Activated CD8-positive, alpha-beta memory T cell treated with anti-CD3 and anti-CD28 coated beads, Interleukin-2, amount 50 U/mL, for 24 hours (primary cell): ENCODE measurements around the gene BNC2.
"Not testable (repeated sequence)": the region's sequence is repeated elsewhere in the genome, so short reads cannot be mapped to it uniquely, and the experiment has no call there.

Experiments used
- DNase-seq: peaks from one replicate; pipeline ENCODE4 v3.0.0-alpha.2; 2020; ENCODE audit errors: extremely low read depth

The BNC2 gene

GRCh38 chr9:16453390-16453789 is 417.1 kb downstream of the BNC2 start:
- DNase-seq: no peak

GRCh38 chr9:16450578-16450977 is 419.9 kb downstream of the BNC2 start:
- DNase-seq: no peak

GRCh38 chr9:16450043-16450442 is 420.4 kb downstream of the BNC2 start:
- DNase-seq: no peak

- no peak for DNase-seq
Observed at GRCh38 chr9:16449076-16449730, 421.3 kb downstream of the BNC2 start.

GRCh38 chr9:16447946-16448345 is 422.5 kb downstream of the BNC2 start:
- DNase-seq: no peak

GRCh38 chr9:16446636-16447035 is 423.8 kb downstream of the BNC2 start:
- DNase-seq: no peak

GRCh38 chr9:16445141-16445920 is 425.1 kb downstream of the BNC2 start:
- no peak for DNase-seq

GRCh38 chr9:16442622-16443021 is 427.8 kb downstream of the BNC2 start:
- no peak for DNase-seq

- DNase-seq: no peak
Observed at GRCh38 chr9:16441791-16442190, 428.7 kb downstream of the BNC2 start.

- not testable (repeated sequence) for DNase-seq
Observed at GRCh38 chr9:16438831-16439230, 431.6 kb downstream of the BNC2 start.

- no peak for DNase-seq
Observed at GRCh38 chr9:16436545-16436944, 433.9 kb downstream of the BNC2 start.

GRCh38 chr9:16434526-16434925 is 435.9 kb downstream of the BNC2 start:
- DNase-seq: no peak

- no peak for DNase-seq
Observed at GRCh38 chr9:16433494-16433893, 437.0 kb downstream of the BNC2 start.

GRCh38 chr9:16431666-16432392 is 438.6 kb downstream of the BNC2 start:
- DNase-seq: no peak

- DNase-seq: no peak
Observed at GRCh38 chr9:16429671-16430070, 440.8 kb downstream of the BNC2 start.

GRCh38 chr9:16427873-16428427 is 442.5 kb downstream of the BNC2 start:
- no peak for DNase-seq

- no peak for DNase-seq
Observed at GRCh38 chr9:16426716-16427115, 443.8 kb downstream of the BNC2 start.

GRCh38 chr9:16425562-16426231 is 444.8 kb downstream of the BNC2 start:
- no peak for DNase-seq

GRCh38 chr9:16422114-16422513 is 448.4 kb downstream of the BNC2 start:
- DNase-seq: no peak

GRCh38 chr9:16421532-16421931 is 448.9 kb downstream of the BNC2 start:
- no peak for DNase-seq

- no peak for DNase-seq
Observed at GRCh38 chr9:16419124-16419523, 451.3 kb downstream of the BNC2 start.

- no peak for DNase-seq
Observed at GRCh38 chr9:16418721-16419120, 451.7 kb downstream of the BNC2 start.
